Measurements from ENCODE around the gene GYG1.

DNA sequence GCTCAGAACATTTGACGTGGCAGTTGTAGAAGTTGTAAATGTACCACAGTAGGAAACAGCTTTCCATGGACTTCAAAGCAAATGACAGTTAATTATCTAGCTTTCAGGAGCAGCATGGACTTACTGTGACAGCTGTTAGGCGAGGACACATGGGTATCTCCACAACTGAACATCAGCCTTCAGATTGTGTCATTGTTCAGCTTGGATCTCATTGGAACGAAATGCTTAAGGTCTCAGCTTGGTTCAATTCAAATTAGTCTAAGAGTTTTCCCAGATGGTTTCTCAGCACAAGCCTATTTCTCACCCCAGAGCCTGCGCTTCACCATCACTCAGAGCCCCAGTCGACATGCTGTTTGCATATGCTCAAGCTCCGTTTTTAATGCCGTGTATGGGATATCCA lies 21.1 kb upstream of the GYG1 start:
- TF ChIP-seq, protein P1, sequence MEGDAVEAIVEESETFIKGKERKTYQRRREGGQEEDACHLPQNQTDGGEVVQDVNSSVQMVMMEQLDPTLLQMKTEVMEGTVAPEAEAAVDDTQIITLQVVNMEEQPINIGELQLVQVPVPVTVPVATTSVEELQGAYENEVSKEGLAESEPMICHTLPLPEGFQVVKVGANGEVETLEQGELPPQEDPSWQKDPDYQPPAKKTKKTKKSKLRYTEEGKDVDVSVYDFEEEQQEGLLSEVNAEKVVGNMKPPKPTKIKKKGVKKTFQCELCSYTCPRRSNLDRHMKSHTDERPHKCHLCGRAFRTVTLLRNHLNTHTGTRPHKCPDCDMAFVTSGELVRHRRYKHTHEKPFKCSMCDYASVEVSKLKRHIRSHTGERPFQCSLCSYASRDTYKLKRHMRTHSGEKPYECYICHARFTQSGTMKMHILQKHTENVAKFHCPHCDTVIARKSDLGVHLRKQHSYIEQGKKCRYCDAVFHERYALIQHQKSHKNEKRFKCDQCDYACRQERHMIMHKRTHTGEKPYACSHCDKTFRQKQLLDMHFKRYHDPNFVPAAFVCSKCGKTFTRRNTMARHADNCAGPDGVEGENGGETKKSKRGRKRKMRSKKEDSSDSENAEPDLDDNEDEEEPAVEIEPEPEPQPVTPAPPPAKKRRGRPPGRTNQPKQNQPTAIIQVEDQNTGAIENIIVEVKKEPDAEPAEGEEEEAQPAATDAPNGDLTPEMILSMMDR (IDR thresholded peaks at IDR 0.05) = no peak
- no peak for TF ChIP-seq POLR2A (IDR thresholded peaks at IDR 0.05)

Data from lower leg skin (tissue), 3 donors.